NCI-H2227 (cell line): Measurements from ENCODE around the gene FBXL14.

Experiments used
- DNase-seq: peaks from one replicate; lab custom pipeline; 2025; ENCODE audit not compliant: unreplicated experiment; lab: John Stamatoyannopoulos, UW

The FBXL14 gene, protein sequence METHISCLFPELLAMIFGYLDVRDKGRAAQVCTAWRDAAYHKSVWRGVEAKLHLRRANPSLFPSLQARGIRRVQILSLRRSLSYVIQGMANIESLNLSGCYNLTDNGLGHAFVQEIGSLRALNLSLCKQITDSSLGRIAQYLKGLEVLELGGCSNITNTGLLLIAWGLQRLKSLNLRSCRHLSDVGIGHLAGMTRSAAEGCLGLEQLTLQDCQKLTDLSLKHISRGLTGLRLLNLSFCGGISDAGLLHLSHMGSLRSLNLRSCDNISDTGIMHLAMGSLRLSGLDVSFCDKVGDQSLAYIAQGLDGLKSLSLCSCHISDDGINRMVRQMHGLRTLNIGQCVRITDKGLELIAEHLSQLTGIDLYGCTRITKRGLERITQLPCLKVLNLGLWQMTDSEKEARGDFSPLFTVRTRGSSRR

DNA sequence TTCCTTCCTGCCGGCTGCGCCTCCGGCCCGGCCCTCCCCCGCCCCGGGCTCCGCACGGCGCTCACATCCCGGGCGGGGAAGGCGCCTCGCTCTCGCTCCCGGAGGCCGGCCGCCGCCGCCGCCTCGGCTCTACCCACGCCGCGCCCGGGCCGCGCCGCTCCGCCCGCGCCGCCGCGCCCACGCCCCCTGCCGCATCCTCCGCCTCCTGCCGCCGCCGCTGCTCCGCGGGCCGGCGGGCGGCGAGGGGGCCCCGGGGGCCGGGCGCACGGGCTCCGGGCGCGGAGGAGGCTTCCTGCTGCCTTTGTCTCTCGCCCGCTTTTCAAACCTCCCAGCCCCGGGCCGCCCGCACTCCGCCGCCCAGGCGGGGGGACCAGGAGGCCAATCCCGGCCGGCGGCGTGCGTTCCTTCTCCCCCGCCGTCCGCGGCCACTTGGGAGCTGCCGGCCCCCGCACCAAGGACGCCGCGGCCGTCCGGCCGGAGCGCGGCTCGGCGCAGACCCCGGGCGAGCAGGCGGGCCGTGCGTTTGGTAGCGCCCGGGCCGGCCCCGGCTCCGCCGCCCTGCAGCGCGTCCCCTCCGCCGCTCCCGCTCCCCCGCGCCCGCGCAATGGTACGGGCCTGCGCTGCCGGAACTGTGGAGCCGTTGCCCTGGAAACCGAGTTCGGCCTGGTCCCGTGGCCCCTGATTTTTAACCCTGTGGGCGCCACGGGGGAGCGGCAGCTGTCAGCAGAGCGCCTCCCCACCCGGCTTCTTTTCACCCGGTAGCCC is at the start of gene FBXL14:
FBXL14 (minus strand) TSS at position 321 of the 765 bp plus-strand sequence. CDS start 515 bp downstream, outside the sequence.
- DNase-seq = peak; percentile 81

DNA sequence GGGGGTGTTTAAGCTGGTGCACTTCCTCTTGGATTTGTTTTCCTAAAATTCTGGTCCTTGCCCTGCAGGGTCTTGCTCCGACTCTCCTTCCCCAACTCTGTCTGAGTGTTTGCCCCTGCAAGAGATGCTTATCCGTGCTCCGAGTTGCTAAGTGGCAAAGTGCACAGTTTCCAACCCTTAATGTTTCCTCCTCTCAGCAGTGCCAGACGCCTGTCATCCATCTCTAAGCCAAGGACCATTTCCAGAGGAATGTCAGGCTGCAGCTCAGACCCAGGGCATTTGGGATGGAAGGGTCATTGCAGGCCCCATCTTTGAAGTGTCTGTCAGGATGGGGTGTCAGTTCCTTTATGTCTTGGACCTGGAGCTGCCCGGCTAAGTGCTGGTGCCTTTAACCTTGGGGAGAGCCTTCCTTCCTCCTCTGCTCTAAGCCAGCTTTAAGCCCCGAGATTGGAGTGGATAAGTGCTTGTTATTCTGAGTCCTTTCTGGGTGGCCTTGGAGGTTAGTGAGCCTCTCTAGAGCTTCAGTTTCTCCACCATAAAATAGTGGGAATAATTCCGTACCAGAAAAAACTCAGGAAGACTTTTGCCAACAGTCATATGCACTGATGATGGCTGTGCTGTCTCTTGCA is 49.6 kb upstream of the FBXL14 start:
- no peak for DNase-seq

DNA sequence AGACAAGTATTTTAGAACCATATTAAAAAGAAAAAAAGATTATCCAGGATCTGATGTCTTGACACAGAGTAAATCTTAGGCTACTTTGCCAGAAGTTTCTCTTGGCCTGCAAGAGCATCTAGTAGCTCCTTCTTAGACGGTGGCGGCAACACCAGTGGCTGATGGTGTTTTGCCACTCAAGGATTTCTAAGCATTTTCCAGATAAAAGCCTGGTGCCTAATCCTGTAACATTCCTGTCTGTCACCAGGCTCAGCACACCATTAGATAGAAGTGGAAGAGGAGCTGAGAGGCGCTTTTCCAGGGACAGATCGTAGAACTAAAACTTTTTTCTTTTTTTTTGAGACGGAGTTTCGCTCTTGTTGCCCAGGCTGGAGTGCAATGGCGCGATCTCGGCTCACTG is 48.7 kb upstream of the FBXL14 start:
- DNase-seq = no peak

DNA sequence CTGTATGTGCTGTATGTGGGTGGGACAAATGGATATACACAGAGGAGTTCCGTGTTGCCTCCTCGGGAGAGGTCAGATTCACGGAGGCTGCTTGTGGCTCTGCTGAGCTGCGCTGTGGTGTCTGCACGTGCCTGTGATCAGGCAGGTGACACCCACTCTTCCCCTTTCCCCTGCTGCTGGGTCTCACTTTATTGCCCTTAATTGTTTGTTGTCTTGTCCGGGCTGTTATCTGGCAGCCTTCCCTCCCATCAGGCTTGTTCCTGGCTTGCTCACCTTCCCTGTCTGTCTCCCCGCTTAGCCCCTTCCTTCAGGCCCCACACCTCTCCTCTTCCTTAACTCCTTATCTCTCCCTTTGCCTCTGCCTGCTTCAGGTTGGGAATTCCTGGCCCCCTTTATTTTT is 48.1 kb upstream of the FBXL14 start:
- no peak for DNase-seq

DNA sequence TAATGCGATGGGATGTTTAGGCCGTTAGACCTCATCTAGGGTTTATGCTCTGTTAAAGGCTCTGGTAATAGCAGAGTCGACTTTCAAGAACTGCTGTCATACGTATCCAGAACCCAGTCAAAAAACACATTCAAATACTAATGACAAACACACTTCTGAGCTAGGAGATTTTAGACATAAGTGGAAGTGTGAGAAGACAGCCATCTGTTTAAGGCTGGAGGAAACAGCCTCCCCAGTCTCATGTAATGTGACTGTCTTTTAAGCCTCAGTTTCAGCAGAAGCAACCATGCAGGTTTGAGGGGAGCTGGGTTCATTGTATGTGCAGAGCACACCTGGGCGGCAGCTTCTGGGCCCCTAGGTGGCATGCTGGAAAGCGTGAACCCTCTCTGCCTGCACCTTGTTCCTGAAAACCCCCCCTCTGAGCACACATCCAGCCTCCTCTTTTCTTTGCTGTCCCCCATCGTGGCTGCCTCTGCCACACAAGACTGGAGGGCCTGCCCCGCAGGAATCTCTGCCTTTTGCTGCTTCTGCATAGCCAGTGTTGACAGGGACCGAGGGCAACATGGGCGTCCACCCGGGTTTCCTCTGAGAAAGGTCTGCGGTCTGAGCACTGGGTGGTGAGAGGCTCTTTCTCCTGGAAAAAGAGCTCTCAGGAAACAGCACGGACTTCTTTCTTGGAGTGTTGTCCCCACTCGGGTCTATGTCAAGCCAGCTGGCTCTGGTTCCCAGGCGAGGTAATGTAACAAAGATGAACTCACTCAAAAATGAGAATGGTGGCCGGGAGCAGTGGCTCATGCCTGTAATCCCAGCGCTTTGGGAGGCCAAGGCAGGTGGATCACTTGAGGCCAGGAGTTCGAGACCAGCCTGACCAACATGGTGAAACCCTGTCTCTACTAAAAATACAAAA is 46.2 kb upstream of the FBXL14 start:
- DNase-seq = no peak

DNA sequence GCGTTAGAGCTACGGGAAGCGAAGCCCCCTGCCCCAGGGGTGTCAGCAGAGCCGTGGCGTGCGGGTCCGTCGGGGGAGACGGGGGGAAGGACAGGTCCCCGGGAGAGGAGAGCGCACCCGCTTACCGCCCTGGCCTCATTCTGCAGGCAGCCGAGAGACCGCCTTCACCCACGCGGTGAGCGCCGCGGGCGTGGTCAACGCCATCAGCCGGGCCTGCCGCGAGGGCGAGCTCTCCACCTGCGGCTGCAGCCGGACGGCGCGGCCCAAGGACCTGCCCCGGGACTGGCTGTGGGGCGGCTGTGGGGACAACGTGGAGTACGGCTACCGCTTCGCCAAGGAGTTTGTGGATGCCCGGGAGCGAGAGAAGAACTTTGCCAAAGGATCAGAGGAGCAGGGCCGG is 45.2 kb upstream of the FBXL14 start:
- DNase-seq = no peak

DNA sequence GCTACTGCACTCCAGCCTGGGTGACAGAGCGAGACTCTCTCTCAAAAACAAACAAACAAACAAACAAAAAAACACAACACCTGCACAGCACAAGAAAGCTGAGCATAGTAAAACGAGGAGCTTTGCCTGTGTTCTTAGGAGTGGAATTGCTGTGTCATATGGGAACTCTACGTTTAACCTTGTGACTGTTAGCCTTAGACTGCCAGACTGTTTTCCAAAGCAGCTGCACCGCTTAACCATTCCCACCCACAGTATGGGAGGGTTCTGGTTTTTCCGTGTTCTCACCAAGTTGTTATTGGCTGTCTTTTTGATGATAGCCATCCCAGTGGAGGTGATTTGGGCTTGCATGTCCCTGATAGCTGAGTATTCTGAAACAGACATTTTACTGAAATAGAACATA is 43.8 kb upstream of the FBXL14 start:
- DNase-seq = no peak

DNA sequence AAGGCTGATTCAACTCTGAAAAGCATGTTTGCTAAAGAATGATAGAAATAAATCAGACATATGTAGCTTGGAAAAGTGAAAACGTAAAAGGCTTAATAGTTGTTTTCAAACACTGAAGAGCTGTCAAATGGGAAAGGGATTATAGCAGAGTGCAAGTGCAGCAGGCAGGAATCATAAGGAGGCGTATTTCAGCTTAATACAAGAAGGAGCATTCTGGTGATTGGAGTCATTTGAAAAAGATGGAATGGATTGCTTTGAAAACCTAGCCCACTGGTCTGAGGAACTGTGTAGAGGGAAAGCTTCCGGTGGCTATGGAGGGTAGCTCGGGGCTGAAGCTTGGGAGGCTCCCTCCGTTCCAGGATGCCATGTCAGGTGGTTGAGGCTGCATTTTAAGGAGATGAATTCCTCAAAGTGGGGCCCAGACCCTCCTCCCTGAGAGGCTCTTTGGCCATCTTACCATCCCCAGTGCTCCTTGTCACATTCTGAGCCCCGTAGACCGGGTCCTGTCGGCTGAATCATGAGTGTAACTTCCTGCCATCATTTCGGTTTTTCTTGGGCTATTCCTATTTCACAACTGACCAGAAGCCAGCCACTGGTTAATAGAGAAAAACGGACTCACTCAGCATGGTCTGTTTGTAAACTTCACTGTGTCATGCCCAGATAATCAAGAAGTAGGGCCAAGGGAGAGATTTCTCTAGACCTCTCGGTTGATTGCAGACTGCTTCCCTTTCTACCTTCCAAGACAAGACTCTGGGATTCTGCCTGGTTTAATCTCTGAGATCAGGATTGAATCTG is 41.1 kb upstream of the FBXL14 start:
- DNase-seq = peak; percentile 44

DNA sequence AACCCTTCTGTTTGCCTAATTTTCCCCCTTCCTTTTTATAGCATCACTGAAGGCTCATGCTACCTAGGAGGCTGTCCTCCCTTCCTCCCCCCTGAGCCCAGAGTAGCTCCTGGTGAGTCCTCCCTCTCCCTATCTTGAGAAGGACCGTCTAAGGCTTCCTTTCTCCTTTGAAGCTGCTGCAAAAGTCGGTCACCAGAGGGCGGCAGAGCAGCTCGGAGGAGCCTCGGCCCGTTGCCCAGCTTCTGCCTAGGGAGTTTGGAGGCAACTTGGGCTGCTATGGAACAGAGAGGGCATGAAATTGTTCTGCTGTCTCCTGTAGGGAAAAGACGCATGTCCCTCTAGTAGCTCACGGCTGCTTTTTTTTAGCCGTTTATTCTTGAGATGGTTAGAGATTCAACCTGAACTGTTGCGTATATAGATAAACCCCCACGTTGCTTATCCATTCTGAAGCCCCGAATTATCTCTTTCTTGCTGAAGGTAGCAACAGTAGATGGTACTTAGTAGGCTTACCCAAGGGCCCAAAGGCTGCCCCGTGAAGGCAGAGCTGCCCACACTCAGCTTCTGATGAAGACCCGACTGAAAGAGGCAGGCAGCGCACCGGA is 40.3 kb upstream of the FBXL14 start:
- DNase-seq = peak; percentile 43

DNA sequence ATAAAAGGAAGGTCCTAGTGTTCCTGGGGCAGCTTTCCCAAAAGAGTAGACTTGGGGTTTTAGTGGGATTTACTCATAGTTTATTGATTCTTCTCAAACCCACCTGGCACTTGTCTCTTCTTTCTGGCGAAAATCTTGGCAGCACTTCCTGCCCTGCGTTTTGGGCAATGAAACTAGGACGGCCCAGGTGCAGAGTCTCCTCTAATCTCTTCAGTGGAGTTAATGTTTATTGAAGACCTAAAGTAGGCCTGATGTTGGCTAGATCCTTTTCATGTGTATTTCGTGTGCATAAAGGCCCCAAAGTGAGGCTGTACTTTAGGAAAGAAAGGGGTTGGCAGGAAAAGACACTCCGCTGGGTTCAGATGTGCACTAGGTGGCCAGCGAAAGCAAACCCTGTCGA is 39.8 kb upstream of the FBXL14 start:
- DNase-seq = no peak

DNA sequence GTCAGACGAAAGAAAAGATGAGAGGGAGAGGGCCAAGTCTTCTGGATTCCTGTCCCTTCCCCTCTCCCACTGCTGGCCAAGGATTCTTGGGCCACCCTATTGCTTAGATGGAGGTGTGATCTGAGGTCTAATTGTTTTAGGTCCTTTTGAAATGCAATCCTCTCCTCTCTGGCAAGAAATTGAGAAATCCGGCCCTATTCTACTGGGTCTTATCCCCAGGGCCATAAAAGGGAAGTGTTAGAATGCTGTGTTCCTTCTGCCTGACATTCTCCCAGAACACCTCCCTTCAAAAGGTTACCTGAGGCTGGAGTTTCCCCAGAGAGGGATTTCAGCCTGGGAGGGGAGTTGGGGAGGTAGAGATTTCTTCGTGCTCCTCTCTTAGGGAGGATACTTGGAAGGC is 39.1 kb upstream of the FBXL14 start:
- no peak for DNase-seq

DNA sequence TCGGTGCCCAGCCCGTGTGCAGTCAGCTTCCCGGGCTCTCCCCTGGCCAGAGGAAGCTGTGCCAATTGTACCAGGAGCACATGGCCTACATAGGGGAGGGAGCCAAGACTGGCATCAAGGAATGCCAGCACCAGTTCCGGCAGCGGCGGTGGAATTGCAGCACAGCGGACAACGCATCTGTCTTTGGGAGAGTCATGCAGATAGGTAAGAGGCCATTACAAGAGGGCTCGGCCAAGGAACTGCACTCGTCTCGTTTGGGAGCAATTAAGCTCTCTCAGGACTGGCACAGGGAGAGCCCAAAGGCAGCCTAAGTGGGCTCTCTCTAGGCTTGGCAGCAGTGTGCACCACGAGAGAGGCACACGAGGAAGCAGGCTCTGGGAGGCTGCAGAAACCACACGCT is 38.3 kb upstream of the FBXL14 start:
- no peak for DNase-seq

DNA sequence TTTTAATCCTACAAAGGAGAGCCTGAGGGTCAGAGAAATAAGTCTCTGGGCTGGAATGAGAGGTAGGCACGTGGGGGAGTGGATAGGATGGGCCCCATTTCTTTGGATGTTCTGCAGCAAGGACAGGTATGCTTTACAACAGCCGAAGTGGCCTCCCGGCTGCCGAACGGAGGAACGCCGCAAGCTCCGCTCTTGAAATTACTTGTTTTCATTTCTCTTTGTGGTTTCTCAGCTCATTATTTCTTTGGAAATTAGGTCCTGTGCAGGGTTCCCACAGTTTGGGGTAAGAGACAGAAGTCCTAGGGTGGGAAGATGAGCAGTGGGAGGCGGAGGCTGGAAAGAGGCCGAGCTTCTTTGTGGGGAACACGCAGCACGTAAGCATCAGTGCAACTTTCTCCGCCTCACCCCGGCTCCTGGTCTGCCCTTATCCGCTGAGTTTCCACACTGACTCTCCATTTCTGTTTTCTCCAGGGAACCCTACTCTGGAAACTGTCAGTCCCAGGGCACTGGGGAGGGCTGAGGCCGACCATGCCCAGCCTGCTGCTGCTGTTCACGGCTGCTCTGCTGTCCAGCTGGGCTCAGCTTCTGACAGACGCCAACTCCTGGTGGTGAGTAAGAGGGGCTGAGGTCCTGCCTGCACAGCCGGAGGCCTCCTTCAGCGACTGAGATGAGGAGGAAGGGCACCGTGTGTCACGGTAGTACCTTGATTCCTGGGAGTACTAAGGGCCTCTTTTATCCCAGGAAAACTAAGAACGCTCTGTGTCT is 36.6 kb upstream of the FBXL14 start:
- DNase-seq = peak; percentile 1

DNA sequence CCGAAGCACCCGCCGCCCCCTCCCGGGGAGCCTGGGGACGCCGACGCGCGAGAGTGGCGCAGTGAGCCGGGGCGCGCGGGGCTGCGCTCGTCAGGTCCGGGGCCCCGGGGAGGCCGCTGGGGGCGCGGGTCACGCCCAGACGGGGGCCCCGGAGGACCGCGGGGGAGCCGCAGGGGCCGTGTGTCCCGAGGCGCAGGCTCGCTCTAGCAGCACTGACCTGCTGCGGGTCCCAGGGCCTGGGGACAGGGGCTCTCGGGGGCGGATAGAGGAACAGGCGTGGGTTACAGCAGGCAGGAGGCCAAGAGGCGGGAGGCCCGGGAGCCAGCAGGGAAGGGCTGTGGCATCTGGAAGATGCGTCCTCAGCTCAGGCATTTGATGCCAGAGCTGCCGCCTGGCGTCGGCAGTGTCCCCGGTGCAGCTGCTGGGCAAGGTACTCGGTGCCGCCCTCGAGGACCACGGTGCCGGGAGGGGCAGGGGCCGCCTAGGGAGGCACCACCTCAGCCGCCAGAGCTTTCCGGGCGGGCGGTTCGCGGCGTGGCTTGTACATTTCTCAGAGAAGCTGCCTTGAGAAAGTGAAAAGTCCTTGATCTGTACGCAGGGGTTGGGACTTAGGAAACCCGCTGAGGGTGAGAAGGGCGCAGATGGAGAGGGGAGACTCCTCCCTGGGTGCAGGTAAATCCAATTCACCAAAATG is 35.9 kb upstream of the FBXL14 start:
- DNase-seq = peak; percentile 6

DNA sequence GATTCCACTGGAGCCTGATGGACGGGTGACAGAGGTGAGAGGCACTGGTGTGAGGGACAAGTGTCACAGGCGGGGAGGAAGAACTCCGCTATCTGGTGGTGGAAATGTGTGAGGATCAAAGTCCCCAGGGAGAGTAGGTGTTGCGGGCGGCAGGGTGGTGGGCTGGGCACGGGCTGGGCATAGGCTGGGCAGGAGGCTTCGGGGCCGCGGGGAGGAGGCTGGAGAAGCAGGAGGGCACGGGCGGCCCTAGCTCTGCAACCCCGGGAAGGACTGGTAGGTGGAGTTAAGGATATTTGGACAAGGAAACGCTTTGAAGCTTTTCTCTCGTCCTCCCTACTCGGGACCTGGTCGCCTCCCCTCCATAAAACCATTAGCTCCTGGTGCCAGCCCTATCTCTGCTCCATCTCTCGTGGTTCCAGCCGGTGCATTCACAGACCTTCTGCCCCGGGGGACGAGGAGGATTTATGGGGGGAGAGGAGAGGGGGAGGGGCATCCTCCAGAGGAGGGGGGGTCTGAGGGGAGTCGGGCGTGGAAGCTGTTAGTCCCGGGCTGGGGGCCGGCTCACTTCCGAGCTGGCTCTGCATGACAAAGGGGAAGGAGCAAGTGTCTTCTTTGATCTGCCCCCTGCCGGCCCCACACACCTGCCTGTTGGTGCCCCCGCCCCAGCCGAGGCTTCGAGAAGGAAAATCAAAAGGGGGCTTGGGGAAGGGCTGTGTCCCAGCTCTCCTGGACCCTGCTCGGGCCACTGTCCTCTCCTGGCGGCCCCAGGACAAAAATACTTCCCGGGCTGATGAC is 35.2 kb upstream of the FBXL14 start:
- no peak for DNase-seq

DNA sequence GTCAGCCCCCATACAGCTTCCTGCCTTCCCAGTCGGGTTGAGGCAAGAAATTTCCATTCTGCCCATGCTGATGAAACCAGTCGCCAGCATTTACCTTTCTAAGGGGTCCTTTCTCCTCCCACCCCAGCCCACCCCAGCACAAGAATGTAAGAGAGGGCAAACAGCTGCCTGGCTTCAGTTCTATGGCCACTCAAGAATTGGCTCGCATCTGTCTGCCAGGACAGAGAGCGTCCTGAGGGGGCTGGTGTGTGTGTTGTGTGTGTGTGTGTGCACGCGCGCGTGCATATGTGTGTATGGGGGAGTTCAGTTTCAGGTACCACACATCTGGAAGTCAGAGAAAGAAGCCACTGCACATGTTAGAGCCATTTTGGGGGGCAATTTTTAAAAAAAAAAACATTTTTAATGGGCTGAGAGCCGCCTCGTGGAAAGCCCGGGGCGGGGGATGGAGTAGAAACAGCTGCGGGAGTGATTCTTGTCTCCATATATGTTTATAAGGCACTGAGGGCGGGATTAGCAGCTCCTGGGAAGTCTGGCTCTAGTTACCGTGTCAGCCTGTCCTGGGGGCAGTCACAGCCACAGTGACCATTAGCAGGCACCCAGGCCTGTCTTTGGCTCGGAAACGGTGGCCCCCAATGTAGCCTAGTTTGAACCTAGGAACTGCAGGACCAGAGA is 34.4 kb upstream of the FBXL14 start, which contains the start of gene WNT5B:
WNT5B (plus strand) TSS at position 566 of the 672 bp plus-strand sequence. CDS start 2,124 bp downstream, outside the sequence.
- DNase-seq = no peak

DNA sequence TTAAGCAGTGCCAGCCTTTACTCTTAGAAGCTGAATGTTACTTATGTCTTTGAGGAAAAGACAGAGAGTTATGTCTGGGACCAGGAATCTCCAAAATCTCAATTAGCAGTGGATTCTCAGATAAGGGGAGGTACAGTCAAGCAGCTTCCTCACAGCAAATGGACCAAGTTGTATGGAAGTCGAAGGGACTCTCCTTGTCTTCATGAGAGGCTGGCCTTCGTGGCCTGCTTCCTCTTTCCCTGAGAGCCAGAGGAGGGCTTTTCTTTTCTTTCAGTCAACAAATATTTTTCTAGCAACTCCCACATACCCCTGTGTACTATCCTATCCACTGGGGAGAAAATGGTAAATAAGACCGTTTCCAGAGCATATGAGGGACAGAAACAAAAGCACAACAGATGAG is 28.0 kb upstream of the FBXL14 start:
- no peak for DNase-seq
